GM23338 (cell line): ENCODE data around the gene DCAF4. TPM values are rescaled to one million over a fixed set of nuclear protein-coding genes. Genes with fewer than 3 reads are reported as not detected.
A peak's percentile ranks its signal among the peaks of the same experiment; 100 is the strongest.

Experiments
- ATAC-seq: fragments of 200-7000 bp; cut with Tn5 transposase; 3 replicates; pipeline ENCODE4 v1.9.1; 2020
- DNase-seq: peaks from one replicate; pipeline ENCODE4 v3.0.0-alpha.2; 2015; ENCODE audit warnings: low spot score
- H2AFZ ChIP-seq: fragments of 200-600 bp; sonication (generic); 2 replicates; pipeline ENCODE4 v1.8.0; 2016; ENCODE audit warnings: antibody characterized with exemption, mild to moderate bottlenecking, moderate library complexity
- H3F3A ChIP-seq: fragments of 200-600 bp; sonication (generic); replicated peaks from 2 replicates; pipeline ENCODE4 v1.8.0; 2017; ENCODE audit warnings: antibody characterized with exemption, mixed run types, low read depth
- H3K27ac ChIP-seq: fragments of 200-600 bp; sonication (generic); 2 replicates; pipeline ENCODE4 v1.6.1; 2016; ENCODE audit warnings: low read depth
- H3K27me3 ChIP-seq: fragments of 200-600 bp; sonication (generic); 2 replicates; pipeline ENCODE4 v1.8.0; 2016; ENCODE audit warnings: mild to moderate bottlenecking, mixed run types, moderate library complexity; ENCODE audit not compliant: insufficient read depth
- H3K36me3 ChIP-seq: fragments of 200-600 bp; sonication (generic); 2 replicates; pipeline ENCODE4 v1.8.0; 2016; ENCODE audit warnings: mild to moderate bottlenecking; ENCODE audit not compliant: insufficient read depth
- H3K4me1 ChIP-seq: fragments of 200-600 bp; sonication (generic); 2 replicates; pipeline ENCODE4 v1.8.0; 2016; ENCODE audit warnings: mild to moderate bottlenecking, moderate library complexity; ENCODE audit not compliant: insufficient read depth
- H3K4me2 ChIP-seq: fragments of 200-600 bp; sonication (generic); 2 replicates; pipeline ENCODE4 v1.7.1; 2017; ENCODE audit warnings: mixed run types
- H3K4me3 ChIP-seq: fragments of 200-600 bp; sonication (generic); 2 replicates; pipeline ENCODE4 v1.6.1; 2016; ENCODE audit warnings: mixed run types
- H3K79me2 ChIP-seq: fragments of 200-600 bp; sonication (generic); replicated peaks from 2 replicates; pipeline ENCODE4 v1.8.0; 2017; ENCODE audit warnings: mild to moderate bottlenecking; ENCODE audit not compliant: insufficient read depth
- H3K9me2 ChIP-seq: fragments of 200-600 bp; sonication (generic); 2 replicates; pipeline ENCODE4 v1.8.0; 2017; ENCODE audit not compliant: insufficient read depth
- H4K20me1 ChIP-seq: fragments of 200-600 bp; sonication (generic); replicated peaks from 2 replicates; pipeline ENCODE4 v1.8.0; 2017; ENCODE audit warnings: mild to moderate bottlenecking; ENCODE audit not compliant: insufficient read depth
- H3K27ac Mint-ChIP-seq: 2 replicates; pipeline ENCODE4 v1.8.0; 2020; ENCODE audit warnings: inconsistent platforms, mild to moderate bottlenecking, moderate library complexity, mixed read lengths
- H3K27me3 Mint-ChIP-seq: 3 replicates; pipeline ENCODE4 v1.8.0; 2022; ENCODE audit warnings: low read depth, mild to moderate bottlenecking, moderate library complexity, mixed read lengths, inconsistent platforms; ENCODE audit not compliant: insufficient read depth, poor library complexity
- H3K36me3 Mint-ChIP-seq: 3 replicates; pipeline ENCODE4 v1.8.0; 2021; ENCODE audit warnings: low read depth, mild to moderate bottlenecking, inconsistent platforms, moderate library complexity, mixed read lengths
- H3K4me1 Mint-ChIP-seq: 3 replicates; pipeline ENCODE4 v1.8.0; 2020; ENCODE audit warnings: mild to moderate bottlenecking, inconsistent platforms, mixed read lengths
- H3K4me3 Mint-ChIP-seq: 3 replicates; pipeline ENCODE4 v1.8.0; 2021; ENCODE audit warnings: moderate library complexity, mild to moderate bottlenecking, inconsistent platforms, mixed read lengths
- H3K9me3 Mint-ChIP-seq: 3 replicates; pipeline ENCODE4 v1.8.0; 2020; ENCODE audit warnings: moderate library complexity, mild to moderate bottlenecking, inconsistent platforms, mixed read lengths
- CREB1 ChIP-seq: fragments of 250-450 bp; sonication (Bioruptor Pico); IDR thresholded peaks from 2 replicates; pipeline ENCODE4 v1.5.0; 2020; ENCODE audit warnings: low read depth, mild to moderate bottlenecking, moderate library complexity
- EZH2 ChIP-seq: fragments of 200-600 bp; sonication (generic); IDR thresholded peaks from one replicate; pipeline ENCODE4 v1.8.0; 2017; ENCODE audit warnings: antibody characterized with exemption, mild to moderate bottlenecking, low read depth; ENCODE audit not compliant: unreplicated experiment
- EZH2phosphoT487 ChIP-seq: fragments of 200-600 bp; sonication (generic); IDR thresholded peaks from one replicate; pipeline ENCODE4 v1.8.1; 2018; ENCODE audit warnings: antibody characterized with exemption; ENCODE audit not compliant: unreplicated experiment
- JUNB ChIP-seq: IDR thresholded peaks from one replicate; pipeline ENCODE4 v1.6.1; 2016; ENCODE audit warnings: antibody characterized with exemption; ENCODE audit not compliant: unreplicated experiment
- NANOG ChIP-seq: IDR thresholded peaks from 2 replicates; pipeline ENCODE4 v1.6.1; 2016; ENCODE audit warnings: antibody characterized with exemption, borderline replicate concordance
- POLR2AphosphoS5 ChIP-seq: IDR thresholded peaks from 2 replicates; pipeline ENCODE4 v1.6.1; 2016; ENCODE audit warnings: antibody characterized with exemption, low read depth
- STAT1 ChIP-seq: IDR thresholded peaks from one replicate; pipeline ENCODE4 v1.6.1; 2016; ENCODE audit warnings: antibody characterized with exemption; ENCODE audit not compliant: unreplicated experiment
- polyA plus RNA-seq: library from polyadenylated mRNA; unstranded; fragments of >200 nt; fragmentation: Nextera tagmentation; extraction: Ambion mirVana; gene quantifications from 2 replicates; pipeline ENCODE4 v1.2.1, GENCODE V29; 2016
- total RNA-seq: library from RNA; depleted of rRNA; stranded (reverse); fragments of >200 nt; shearing (Covaris generic); gene quantifications from 2 replicates; pipeline ENCODE4 v1.2.3, GENCODE V29; 2014
- TF ChIP-seq, protein P1 (sequence below): IDR thresholded peaks from 2 replicates; pipeline ENCODE4 v1.6.1; 2016; ENCODE audit warnings: antibody characterized with exemption
- TF ChIP-seq, protein P2 (sequence below), 2 experiments: fragments of 200-600 bp in 1 of 2; sonication (generic) in 1 of 2; conservative IDR thresholded peaks; 2 replicates each; pipeline versions ENCODE4 v1.5.1 to v1.6.1; 2016 to 2017; ENCODE audit warnings: antibody characterized with exemption in 2 of 2, low read depth in 2 of 2, mild to moderate bottlenecking in 2 of 2, moderate library complexity in 1 of 2
- TF ChIP-seq, protein P3 (sequence below): IDR thresholded peaks from one replicate; pipeline ENCODE4 v1.6.1; 2018; ENCODE audit warnings: antibody characterized with exemption; ENCODE audit not compliant: unreplicated experiment

DCAF4 gene
- total and polyA plus RNA-seq, 2 experiments from 2014 or later: 17.5 to 39.3 TPM

DNA sequence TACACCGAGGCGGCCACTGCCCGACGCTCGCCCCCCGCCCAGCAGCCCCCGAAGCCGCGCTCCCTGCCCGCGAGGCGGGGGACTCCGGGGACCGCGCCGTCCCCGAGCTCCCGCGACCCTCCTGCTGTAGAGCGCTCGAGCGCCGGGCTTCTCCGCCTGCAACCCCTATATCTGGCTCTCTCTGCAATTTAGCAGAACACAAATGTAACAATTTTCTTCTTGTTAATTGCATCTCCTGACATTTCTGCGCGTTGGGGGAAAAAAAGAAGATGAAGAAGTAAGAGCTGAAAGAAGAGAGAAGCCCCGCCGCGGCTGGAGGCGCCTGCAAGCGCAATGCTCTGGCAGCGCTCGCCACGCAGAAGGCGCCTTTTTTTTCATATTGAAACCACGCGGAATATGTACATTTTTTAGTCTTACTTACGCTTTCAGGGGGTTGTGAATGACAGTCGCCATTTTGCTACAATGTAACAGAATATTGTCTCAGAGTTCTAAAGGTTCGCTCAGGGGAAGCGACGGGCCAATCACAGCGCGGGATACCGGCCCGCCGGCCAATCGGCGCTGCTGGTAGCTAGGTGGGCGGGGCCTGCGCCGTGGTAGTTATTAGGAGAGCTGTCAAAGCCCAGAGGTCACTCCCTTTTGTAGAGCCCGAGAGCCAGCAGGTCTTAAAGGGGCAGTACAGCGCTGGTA lies 32.5 kb upstream of the DCAF4 start, which contains the start of gene DPF3:
Gene DPF3, minus strand, starts transcription at position 466 of the 687 bp plus-strand sequence. Its CDS starts 13 bp downstream, at position 453.
- H3K4me3 ChIP-seq: peak within 1 kb of the TSS; percentile 85
- H3K27ac ChIP-seq: no peak within 1 kb of the TSS
- DNase-seq (peak; percentile 99), ATAC-seq (peak; percentile 90)
- H3K36me3 ChIP-seq: no peaks in the 10 kb centered on the region; the same call in 1 of the 2 replicates
- peak within 1 kb of the TSS; percentile 86 for H2AFZ ChIP-seq
- Mint-ChIP-seq H3K4me1 (peaks cover 37% of the 10 kb centered on the region), H3K27me3 (peaks cover 57% of the 10 kb centered on the region), H3K27ac (no peak within 1 kb of the TSS), H3K4me3 (peak within 1 kb of the TSS; percentile 84), H3K9me3 (no peaks in the 10 kb centered on the region), H3K36me3 (no peaks in the 10 kb centered on the region; the same call in 2 of the 3 replicates)
- H3K9me2 ChIP-seq: no peaks in the 10 kb centered on the region
- peaks cover 37% of the 10 kb centered on the region for H3K4me1 ChIP-seq
- peak; percentile 68 for TF ChIP-seq EZH2
- TF ChIP-seq, protein P1, sequence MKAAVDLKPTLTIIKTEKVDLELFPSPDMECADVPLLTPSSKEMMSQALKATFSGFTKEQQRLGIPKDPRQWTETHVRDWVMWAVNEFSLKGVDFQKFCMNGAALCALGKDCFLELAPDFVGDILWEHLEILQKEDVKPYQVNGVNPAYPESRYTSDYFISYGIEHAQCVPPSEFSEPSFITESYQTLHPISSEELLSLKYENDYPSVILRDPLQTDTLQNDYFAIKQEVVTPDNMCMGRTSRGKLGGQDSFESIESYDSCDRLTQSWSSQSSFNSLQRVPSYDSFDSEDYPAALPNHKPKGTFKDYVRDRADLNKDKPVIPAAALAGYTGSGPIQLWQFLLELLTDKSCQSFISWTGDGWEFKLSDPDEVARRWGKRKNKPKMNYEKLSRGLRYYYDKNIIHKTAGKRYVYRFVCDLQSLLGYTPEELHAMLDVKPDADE: no peak
- H3K4me2 ChIP-seq: peak within 1 kb of the TSS; percentile 93
- no peaks in the 10 kb centered on the region for H3K79me2 ChIP-seq
- H3F3A ChIP-seq: peaks cover 7% of the 10 kb centered on the region; the same call in 1 of the 2 replicates
- H4K20me1 ChIP-seq: no peaks in the 10 kb centered on the region
- H3K27me3 ChIP-seq: peaks cover 89% of the 10 kb centered on the region

DNA sequence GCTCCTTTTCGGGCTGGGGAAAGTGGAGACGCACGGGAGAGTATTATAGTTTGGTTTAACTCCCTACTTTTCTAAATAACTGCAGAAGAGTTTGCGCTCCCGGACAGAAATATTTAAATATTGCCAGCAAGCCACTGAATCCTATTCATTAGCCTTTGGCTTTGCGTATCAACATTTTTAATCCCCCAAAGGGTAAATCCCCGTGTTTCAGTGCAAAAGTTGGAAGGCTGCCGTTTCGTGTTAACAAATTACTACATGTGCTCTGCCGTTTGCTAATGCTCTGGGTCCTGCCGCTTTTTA lies 32.0 kb upstream of the DCAF4 start:
- Mint-ChIP-seq H3K9me3 (no peaks in the 10 kb centered on the region), H3K27ac (no peak overlapping the region), H3K4me3 (peak overlapping the region; percentile 84), H3K27me3 (peaks cover 57% of the 10 kb centered on the region), H3K4me1 (peaks cover 32% of the 10 kb centered on the region), H3K36me3 (no peaks in the 10 kb centered on the region; the same call in 2 of the 3 replicates)
- Histone ChIP-seq H4K20me1 (no peaks in the 10 kb centered on the region), H3K9me2 (no peaks in the 10 kb centered on the region), H3K36me3 (no peaks in the 10 kb centered on the region; the same call in 1 of the 2 replicates), H3K27me3 (peaks cover 89% of the 10 kb centered on the region), H3K27ac (no peak overlapping the region), H3F3A (peaks cover 7% of the 10 kb centered on the region; the same call in 1 of the 2 replicates), H3K4me2 (peak overlapping the region; percentile 87), H3K79me2 (no peaks in the 10 kb centered on the region), H3K4me3 (peak overlapping the region; percentile 85), H3K4me1 (peaks cover 32% of the 10 kb centered on the region), H2AFZ (peak overlapping the region; percentile 54)
- DNase-seq (no peak), ATAC-seq (no peak)
- no peak for TF ChIP-seq JUNB
- TF ChIP-seq, protein P2, sequence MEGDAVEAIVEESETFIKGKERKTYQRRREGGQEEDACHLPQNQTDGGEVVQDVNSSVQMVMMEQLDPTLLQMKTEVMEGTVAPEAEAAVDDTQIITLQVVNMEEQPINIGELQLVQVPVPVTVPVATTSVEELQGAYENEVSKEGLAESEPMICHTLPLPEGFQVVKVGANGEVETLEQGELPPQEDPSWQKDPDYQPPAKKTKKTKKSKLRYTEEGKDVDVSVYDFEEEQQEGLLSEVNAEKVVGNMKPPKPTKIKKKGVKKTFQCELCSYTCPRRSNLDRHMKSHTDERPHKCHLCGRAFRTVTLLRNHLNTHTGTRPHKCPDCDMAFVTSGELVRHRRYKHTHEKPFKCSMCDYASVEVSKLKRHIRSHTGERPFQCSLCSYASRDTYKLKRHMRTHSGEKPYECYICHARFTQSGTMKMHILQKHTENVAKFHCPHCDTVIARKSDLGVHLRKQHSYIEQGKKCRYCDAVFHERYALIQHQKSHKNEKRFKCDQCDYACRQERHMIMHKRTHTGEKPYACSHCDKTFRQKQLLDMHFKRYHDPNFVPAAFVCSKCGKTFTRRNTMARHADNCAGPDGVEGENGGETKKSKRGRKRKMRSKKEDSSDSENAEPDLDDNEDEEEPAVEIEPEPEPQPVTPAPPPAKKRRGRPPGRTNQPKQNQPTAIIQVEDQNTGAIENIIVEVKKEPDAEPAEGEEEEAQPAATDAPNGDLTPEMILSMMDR (conservative IDR thresholded peaks at IDR 0.05; ENCODE audit: low read depth in 2 of 2): no peak
- no peak for TF ChIP-seq EZH2
- TF ChIP-seq CREB1 (CRISPR knock-in tag): no peak
- TF ChIP-seq POLR2AphosphoS5: no peak
- TF ChIP-seq, protein P3, sequence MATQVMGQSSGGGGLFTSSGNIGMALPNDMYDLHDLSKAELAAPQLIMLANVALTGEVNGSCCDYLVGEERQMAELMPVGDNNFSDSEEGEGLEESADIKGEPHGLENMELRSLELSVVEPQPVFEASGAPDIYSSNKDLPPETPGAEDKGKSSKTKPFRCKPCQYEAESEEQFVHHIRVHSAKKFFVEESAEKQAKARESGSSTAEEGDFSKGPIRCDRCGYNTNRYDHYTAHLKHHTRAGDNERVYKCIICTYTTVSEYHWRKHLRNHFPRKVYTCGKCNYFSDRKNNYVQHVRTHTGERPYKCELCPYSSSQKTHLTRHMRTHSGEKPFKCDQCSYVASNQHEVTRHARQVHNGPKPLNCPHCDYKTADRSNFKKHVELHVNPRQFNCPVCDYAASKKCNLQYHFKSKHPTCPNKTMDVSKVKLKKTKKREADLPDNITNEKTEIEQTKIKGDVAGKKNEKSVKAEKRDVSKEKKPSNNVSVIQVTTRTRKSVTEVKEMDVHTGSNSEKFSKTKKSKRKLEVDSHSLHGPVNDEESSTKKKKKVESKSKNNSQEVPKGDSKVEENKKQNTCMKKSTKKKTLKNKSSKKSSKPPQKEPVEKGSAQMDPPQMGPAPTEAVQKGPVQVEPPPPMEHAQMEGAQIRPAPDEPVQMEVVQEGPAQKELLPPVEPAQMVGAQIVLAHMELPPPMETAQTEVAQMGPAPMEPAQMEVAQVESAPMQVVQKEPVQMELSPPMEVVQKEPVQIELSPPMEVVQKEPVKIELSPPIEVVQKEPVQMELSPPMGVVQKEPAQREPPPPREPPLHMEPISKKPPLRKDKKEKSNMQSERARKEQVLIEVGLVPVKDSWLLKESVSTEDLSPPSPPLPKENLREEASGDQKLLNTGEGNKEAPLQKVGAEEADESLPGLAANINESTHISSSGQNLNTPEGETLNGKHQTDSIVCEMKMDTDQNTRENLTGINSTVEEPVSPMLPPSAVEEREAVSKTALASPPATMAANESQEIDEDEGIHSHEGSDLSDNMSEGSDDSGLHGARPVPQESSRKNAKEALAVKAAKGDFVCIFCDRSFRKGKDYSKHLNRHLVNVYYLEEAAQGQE: no peak
- no peak for TF ChIP-seq EZH2phosphoT487
- TF ChIP-seq NANOG: no peak
- TF ChIP-seq STAT1: no peak
